CD8-positive, alpha-beta memory T cell (primary cell): Measurements from ENCODE around the gene TNIK. TPM values are rescaled to one million over a fixed set of nuclear protein-coding genes. Genes with fewer than 3 reads are reported as not detected.

Source experiments
- CTCF ChIA-PET: fragments of 350-600 bp; sonication (Branson Sonifier 250); formaldehyde crosslinking; loops from one replicate; lab custom pipeline; 2021; ENCODE audit warnings: antibody characterized with exemption; lab: Charles Lee
- POLR2A ChIA-PET: fragments of 350-600 bp; sonication (Branson Sonifier 250); formaldehyde crosslinking; loops from one replicate; lab custom pipeline; 2021; ENCODE audit warnings: antibody characterized with exemption; lab: Charles Lee
- DNase-seq, 5 donors: peaks; one replicate each; pipeline versions ENCODE4 v3.0.0 to v3.0.0-alpha.2; 2020 to 2022; ENCODE audit warnings: mixed read lengths in 1 of 5
- H3K27ac ChIP-seq: one replicate; pipeline ENCODE4 v1.7.0; 2013; ENCODE audit warnings: low read depth, mild to moderate bottlenecking, low read length, moderate library complexity
- H3K27me3 ChIP-seq: 2 replicates; pipeline ENCODE4 v1.7.0; 2013; ENCODE audit warnings: low read length, mild to moderate bottlenecking; ENCODE audit not compliant: insufficient read depth, poor library complexity, severe bottlenecking
- H3K36me3 ChIP-seq: 2 replicates; pipeline ENCODE4 v1.7.0; 2013; ENCODE audit warnings: mild to moderate bottlenecking, low read length, moderate library complexity; ENCODE audit not compliant: insufficient read depth
- H3K4me1 ChIP-seq: 2 replicates; pipeline ENCODE4 v1.7.0; 2013; ENCODE audit warnings: mild to moderate bottlenecking, low read length, moderate library complexity; ENCODE audit not compliant: insufficient read depth
- H3K4me3 ChIP-seq: 2 replicates; pipeline ENCODE4 v1.7.0; 2013; ENCODE audit warnings: mild to moderate bottlenecking, low read length
- H3K9me3 ChIP-seq: 2 replicates; pipeline ENCODE4 v1.7.0; 2013; ENCODE audit warnings: mild to moderate bottlenecking, low read length
- H3K27ac Mint-ChIP-seq, 8 donors: one replicate each; pipeline ENCODE4 v1.8.0; 2020 to 2021; ENCODE audit warnings: mixed read lengths in 8 of 8, mild to moderate bottlenecking in 6 of 8, inconsistent platforms in 3 of 8, moderate library complexity in 3 of 8
- H3K27me3 Mint-ChIP-seq, 2 donors: one replicate each; pipeline ENCODE4 v1.8.0; 2020 to 2021; ENCODE audit warnings: mixed read lengths in 2 of 2, mild to moderate bottlenecking in 1 of 2, moderate library complexity in 1 of 2
- H3K36me3 Mint-ChIP-seq, 3 donors: one replicate each; pipeline ENCODE4 v1.8.0; 2020 to 2021; ENCODE audit warnings: mixed read lengths in 3 of 3, inconsistent platforms in 1 of 3, mild to moderate bottlenecking in 1 of 3
- H3K4me1 Mint-ChIP-seq, 3 donors: one replicate each; pipeline ENCODE4 v1.8.0; 2020 to 2021; ENCODE audit warnings: mixed read lengths in 3 of 3, inconsistent platforms in 1 of 3, mild to moderate bottlenecking in 1 of 3
- H3K4me3 Mint-ChIP-seq, 7 donors: one replicate each; pipeline ENCODE4 v1.8.0; 2020 to 2021; ENCODE audit warnings: mixed read lengths in 7 of 7, mild to moderate bottlenecking in 6 of 7, moderate library complexity in 4 of 7, inconsistent platforms in 2 of 7
- H3K9me3 Mint-ChIP-seq, 5 donors: one replicate each; pipeline ENCODE4 v1.8.0; 2020 to 2022; ENCODE audit warnings: mixed read lengths in 5 of 5, mild to moderate bottlenecking in 3 of 5, moderate library complexity in 2 of 5, inconsistent platforms in 1 of 5
- polyA plus RNA-seq: library from polyadenylated mRNA; unstranded; fragments of 300-500 nt; fragmentation: Illumina TruSeq; gene quantifications from one replicate; pipeline ENCODE4 v1.2.3, GENCODE V29; 2021
- total RNA-seq, 2 experiments: library from RNA; stranded (reverse); gene quantifications; one replicate each; pipeline ENCODE4 v1.2.3, GENCODE V29; 2021

The TNIK gene
- total and polyA plus RNA-seq, 3 experiments from 2014 or later = 15.9 to 19.2 (median 17.7) TPM

DNA sequence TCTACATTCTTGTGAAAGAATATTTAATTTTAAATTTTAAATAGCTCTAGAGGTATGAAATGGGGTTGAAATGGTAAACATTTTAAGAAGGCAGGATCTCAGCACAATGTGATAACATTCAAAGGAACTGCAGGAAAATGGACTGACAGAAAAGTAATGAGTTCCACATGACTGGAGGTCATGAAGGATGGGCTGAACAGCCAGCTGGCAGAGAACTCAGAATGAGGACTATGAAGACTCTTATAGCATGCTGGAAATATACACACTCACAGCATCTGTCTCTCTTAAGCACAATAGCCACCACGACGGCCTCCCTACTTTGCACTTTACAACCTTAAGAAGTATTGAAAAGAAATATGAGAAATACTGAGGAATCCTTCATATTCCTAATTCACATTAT is 94.7 kb downstream of the TNIK start:
- no peaks in the 10 kb centered on the region for H3K27me3 ChIP-seq
- H3K27ac Mint-ChIP-seq = no peak overlapping the region
- peaks cover 8% of the 10 kb centered on the region for H3K4me1 ChIP-seq
- H3K9me3 Mint-ChIP-seq = no peaks in the 10 kb centered on the region
- H3K27ac ChIP-seq = no peak overlapping the region
- peaks cover 0 to 15% (median 3%) of the 10 kb centered on the region in 3 donors for H3K36me3 Mint-ChIP-seq
- POLR2A ChIA-PET = no interaction called here
- H3K4me3 ChIP-seq = no peak overlapping the region
- no peaks in the 10 kb centered on the region for H3K36me3 ChIP-seq
- peaks cover 49 to 72% (median 61%) of the 10 kb centered on the region in 3 donors for H3K4me1 Mint-ChIP-seq
- no peak for DNase-seq
- no peaks in the 10 kb centered on the region for H3K9me3 ChIP-seq
- no peak overlapping the region for H3K4me3 Mint-ChIP-seq
- CTCF ChIA-PET = no interaction called here
- H3K27me3 Mint-ChIP-seq = no peaks in the 10 kb centered on the region

DNA sequence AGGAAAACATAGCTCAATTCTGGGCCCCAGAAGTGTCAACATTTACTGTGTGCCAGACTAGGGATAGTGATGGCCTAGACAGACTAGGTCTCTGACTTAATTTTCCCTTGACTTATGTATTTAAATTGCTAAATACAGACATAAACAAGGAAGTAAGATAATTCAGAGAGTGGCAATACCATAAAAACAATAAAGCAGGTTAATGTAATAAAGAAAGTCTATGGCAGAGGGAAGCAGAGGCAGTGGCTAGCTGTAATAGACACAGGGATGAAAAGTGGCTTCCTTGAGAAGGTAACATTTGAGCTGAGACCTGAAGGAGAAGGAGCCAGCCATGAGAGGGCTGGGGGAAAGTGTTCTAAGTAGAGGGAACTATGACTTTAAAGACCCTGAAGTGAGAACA is 95.7 kb downstream of the TNIK start:
- Histone ChIP-seq H3K4me3 (no peak overlapping the region), H3K27me3 (no peaks in the 10 kb centered on the region), H3K9me3 (no peaks in the 10 kb centered on the region), H3K27ac (no peak overlapping the region), H3K4me1 (peaks cover 8% of the 10 kb centered on the region), H3K36me3 (no peaks in the 10 kb centered on the region)
- ChIA-PET CTCF (interaction anchor here (1.0 kb wide), 1 partner anchor 20 kb away, joined by 3 read pairs; no protein-coding TSS in a partner anchor), POLR2A (no interaction called here)
- no peak for DNase-seq
- Mint-ChIP-seq H3K4me1 (peaks cover 47 to 78% (median 71%) of the 10 kb centered on the region in 3 donors), H3K27ac (peak overlapping the region in 3 of 8 donors; percentile 2 to 20 (median 4)), H3K36me3 (peaks cover 0 to 13% (median 3%) of the 10 kb centered on the region in 3 donors), H3K9me3 (no peaks in the 10 kb centered on the region), H3K27me3 (no peaks in the 10 kb centered on the region), H3K4me3 (no peak overlapping the region)

DNA sequence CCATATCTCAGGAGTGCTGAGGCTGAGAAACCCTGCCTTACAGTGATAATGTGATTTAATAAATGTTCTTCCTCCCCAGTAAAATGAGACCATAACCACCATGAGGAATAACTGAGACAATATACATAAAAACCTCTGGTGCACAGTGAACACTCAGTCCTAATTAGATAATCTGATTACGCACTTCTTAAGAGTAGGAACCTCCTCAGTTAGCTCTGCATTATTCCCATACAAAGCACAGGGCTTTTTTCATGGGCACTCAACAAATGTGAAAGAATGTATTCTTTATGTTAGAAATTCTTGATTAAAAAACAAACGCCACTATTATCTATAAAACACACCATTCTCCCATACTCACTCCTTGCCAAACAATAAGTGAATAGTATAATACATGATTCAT is 97.0 kb downstream of the TNIK start:
- H3K9me3 Mint-ChIP-seq = no peaks in the 10 kb centered on the region

DNA sequence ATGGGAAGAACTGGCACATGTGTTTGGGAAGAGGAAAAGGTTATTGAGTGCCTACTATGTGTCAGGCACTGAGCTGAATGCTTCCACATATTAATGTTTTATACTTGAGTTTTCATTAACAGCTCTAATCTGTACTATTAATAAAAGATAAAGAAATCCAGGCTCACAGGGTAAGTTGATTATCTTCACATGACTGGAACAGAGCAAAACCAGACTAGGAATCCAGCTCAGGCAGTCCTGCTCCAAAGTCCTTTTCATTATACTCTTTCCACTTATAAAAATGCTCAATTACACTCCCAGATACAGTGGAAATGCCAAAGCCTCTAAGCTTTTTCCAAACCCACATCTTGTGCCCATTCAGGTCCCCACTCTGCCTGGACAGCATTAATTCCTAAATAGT is 97.6 kb downstream of the TNIK start:
- no peak overlapping the region for H3K4me3 Mint-ChIP-seq
- H3K27ac Mint-ChIP-seq = peak overlapping the region in 1 of 8 donors; percentile 27
- H3K27ac ChIP-seq = no peak overlapping the region
- H3K36me3 ChIP-seq = no peaks in the 10 kb centered on the region
- CTCF ChIA-PET = no interaction called here
- peaks cover 57 to 86% (median 83%) of the 10 kb centered on the region in 3 donors for H3K4me1 Mint-ChIP-seq
- no peaks in the 10 kb centered on the region for H3K9me3 ChIP-seq
- no peaks in the 10 kb centered on the region for H3K9me3 Mint-ChIP-seq
- POLR2A ChIA-PET = no interaction called here
- no peaks in the 10 kb centered on the region for H3K27me3 ChIP-seq
- H3K36me3 Mint-ChIP-seq = peaks cover 0 to 4% (median 2%) of the 10 kb centered on the region in 3 donors
- no peaks in the 10 kb centered on the region for H3K27me3 Mint-ChIP-seq
- peaks cover 8% of the 10 kb centered on the region for H3K4me1 ChIP-seq
- no peak overlapping the region for H3K4me3 ChIP-seq
- DNase-seq = no peak

More for the DNA sequence above, 97.0 kb downstream of the TNIK start:
- no peak for DNase-seq
- Mint-ChIP-seq H3K27ac (peak overlapping the region in 1 of 8 donors; percentile 11), H3K4me3 (no peak overlapping the region), H3K4me1 (peaks cover 54 to 85% (median 83%) of the 10 kb centered on the region in 3 donors), H3K27me3 (no peaks in the 10 kb centered on the region), H3K36me3 (peaks cover 0 to 5% (median 4%) of the 10 kb centered on the region in 3 donors)
- ChIA-PET POLR2A (no interaction called here), CTCF (no interaction called here)
- no peaks in the 10 kb centered on the region for H3K27me3 ChIP-seq
- H3K9me3 ChIP-seq = no peaks in the 10 kb centered on the region
- H3K4me1 ChIP-seq = peaks cover 8% of the 10 kb centered on the region
- no peak overlapping the region for H3K27ac ChIP-seq
- no peaks in the 10 kb centered on the region for H3K36me3 ChIP-seq
- H3K4me3 ChIP-seq = no peak overlapping the region

DNA sequence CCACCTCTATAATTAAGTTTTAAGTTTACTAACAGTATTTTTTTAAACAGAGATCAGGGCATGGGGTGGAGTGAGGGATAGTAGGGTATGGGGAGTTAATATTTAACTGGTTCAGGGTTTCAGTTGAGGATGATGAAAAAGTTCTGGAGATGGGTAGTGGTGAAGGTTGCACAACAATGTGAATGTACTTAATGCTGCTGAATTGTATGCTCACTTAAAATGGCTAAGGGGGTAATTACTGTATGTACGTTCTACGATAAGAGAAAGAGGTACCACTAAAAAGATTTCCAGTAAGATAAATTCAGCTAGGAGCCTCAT is 101.4 kb downstream of the TNIK start:
- no peaks in the 10 kb centered on the region for H3K27me3 ChIP-seq
- H3K27me3 Mint-ChIP-seq = no peaks in the 10 kb centered on the region
- H3K27ac Mint-ChIP-seq = peak overlapping the region in 3 of 8 donors; percentile 1 to 76 (median 44)
- H3K9me3 Mint-ChIP-seq = no peaks in the 10 kb centered on the region
- H3K9me3 ChIP-seq = no peaks in the 10 kb centered on the region
- H3K27ac ChIP-seq = no peak overlapping the region
- ChIA-PET POLR2A (no interaction called here), CTCF (no interaction called here)
- DNase-seq = no peak
- H3K4me3 ChIP-seq = no peak overlapping the region
- peaks cover 70 to 93% (median 93%) of the 10 kb centered on the region in 3 donors for H3K4me1 Mint-ChIP-seq
- H3K36me3 ChIP-seq = no peaks in the 10 kb centered on the region
- peaks cover 8% of the 10 kb centered on the region for H3K4me1 ChIP-seq
- H3K36me3 Mint-ChIP-seq = peaks cover 0 to 4% (median 2%) of the 10 kb centered on the region in 3 donors
- no peak overlapping the region for H3K4me3 Mint-ChIP-seq

DNA sequence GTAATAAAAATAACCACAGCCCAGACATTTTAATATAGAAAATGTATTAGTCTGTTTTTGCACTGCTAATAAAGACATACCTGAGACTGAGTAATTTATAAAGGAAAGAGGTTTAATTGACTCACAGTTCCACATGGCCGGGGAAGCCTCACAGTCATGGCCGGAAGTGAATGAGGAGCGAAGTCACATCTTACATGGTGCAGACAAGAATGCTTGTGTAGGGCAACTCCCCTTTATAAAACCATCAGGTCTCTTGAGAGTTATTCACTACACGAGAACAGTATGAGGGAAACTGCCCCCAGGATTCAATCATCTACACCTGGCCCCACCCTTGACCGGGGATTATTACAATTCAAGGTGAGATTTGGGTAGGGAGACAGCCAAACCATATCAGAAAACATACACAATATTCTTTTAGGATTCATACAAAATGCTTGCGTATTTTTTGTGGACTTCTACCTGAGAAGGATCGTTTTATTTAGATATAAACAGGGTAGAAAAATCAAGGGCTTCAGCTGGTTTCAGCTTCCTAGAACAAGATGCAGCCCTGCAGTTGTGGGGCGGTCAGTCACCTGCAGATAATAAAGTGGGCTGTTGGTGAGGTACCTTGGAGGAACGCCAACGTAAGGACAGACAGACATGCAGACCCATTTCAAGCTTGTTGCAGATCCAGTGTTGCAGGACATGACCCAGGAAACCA is 101.9 kb downstream of the TNIK start:
- H3K4me1 ChIP-seq = peaks cover 8% of the 10 kb centered on the region
- CTCF ChIA-PET = no interaction called here
- no peak for DNase-seq
- no peaks in the 10 kb centered on the region for H3K27me3 ChIP-seq
- Mint-ChIP-seq H3K4me1 (peaks cover 67 to 93% (median 91%) of the 10 kb centered on the region in 3 donors), H3K27ac (peak overlapping the region in 1 of 8 donors; percentile 76), H3K36me3 (peaks cover 0 to 4% (median 2%) of the 10 kb centered on the region in 3 donors), H3K4me3 (no peak overlapping the region), H3K9me3 (no peaks in the 10 kb centered on the region), H3K27me3 (no peaks in the 10 kb centered on the region)
- no peak overlapping the region for H3K27ac ChIP-seq
- no peaks in the 10 kb centered on the region for H3K36me3 ChIP-seq
- no peak overlapping the region for H3K4me3 ChIP-seq
- POLR2A ChIA-PET = no interaction called here
- no peaks in the 10 kb centered on the region for H3K9me3 ChIP-seq

DNA sequence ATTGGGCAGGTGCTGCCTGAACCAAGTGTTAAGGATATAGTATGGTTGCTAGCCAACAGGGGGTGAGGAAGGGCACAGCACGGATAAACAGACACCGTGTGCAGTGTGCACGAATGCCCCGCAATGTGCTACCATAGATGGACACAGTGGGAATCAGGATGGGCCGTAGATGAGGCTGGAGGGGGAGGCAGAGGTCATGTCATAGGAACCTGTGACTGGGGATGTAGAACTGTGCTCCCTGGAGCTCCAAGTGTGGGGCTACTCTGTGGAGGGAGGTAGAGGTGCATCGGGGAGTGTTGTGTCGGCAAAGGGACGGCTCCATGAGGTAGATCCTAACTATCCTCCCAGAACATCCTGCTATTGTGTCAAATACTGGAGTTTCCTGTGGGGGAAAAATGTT is 102.5 kb downstream of the TNIK start:
- Histone ChIP-seq H3K9me3 (no peaks in the 10 kb centered on the region), H3K4me3 (no peak overlapping the region), H3K36me3 (no peaks in the 10 kb centered on the region), H3K27ac (no peak overlapping the region), H3K4me1 (peaks cover 1% of the 10 kb centered on the region), H3K27me3 (no peaks in the 10 kb centered on the region)
- Mint-ChIP-seq H3K9me3 (no peaks in the 10 kb centered on the region), H3K4me1 (peaks cover 67 to 93% (median 91%) of the 10 kb centered on the region in 3 donors), H3K4me3 (no peak overlapping the region), H3K27ac (peak overlapping the region in 1 of 8 donors; percentile 14), H3K36me3 (peaks cover 0 to 4% (median 2%) of the 10 kb centered on the region in 3 donors), H3K27me3 (no peaks in the 10 kb centered on the region)
- CTCF ChIA-PET = no interaction called here
- no peak for DNase-seq
- POLR2A ChIA-PET = no interaction called here

DNA sequence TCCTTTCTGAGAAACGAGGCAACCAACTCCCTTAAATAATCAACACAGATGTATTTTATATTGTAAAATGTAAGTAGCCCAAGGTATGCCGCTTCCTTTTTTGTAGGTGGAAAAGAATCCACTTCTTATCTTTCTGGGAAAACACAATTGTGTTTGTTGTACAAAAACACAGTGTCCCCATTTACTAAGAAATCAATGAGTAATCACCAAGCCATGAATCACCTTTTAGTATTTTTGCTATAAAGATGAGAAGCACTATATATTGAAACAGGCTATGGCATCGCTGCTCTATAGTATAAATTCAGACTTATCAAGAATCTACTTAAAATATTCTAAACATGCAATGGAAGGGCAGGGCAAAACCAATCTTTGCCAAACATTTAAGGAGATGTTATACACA is 104.0 kb downstream of the TNIK start:
- ChIA-PET CTCF (no interaction called here), POLR2A (no interaction called here)
- peaks cover 0 to 4% (median 2%) of the 10 kb centered on the region in 3 donors for H3K36me3 Mint-ChIP-seq
- Histone ChIP-seq H3K36me3 (no peaks in the 10 kb centered on the region), H3K4me3 (no peak overlapping the region), H3K9me3 (no peaks in the 10 kb centered on the region), H3K27me3 (no peaks in the 10 kb centered on the region), H3K4me1 (peaks cover 6% of the 10 kb centered on the region), H3K27ac (no peak overlapping the region)
- H3K27ac Mint-ChIP-seq = no peak overlapping the region
- no peaks in the 10 kb centered on the region for H3K27me3 Mint-ChIP-seq
- no peak overlapping the region for H3K4me3 Mint-ChIP-seq
- no peak for DNase-seq
- H3K4me1 Mint-ChIP-seq = peaks cover 65 to 95% (median 93%) of the 10 kb centered on the region in 3 donors
- H3K9me3 Mint-ChIP-seq = no peaks in the 10 kb centered on the region
